Measurements from ENCODE around the gene KLF12. TPM values are rescaled to one million over a fixed set of nuclear protein-coding genes. Genes with fewer than 3 reads are reported as not detected.

The KLF12 gene
- total RNA-seq (2022; extraction: Qiagen RNA extraction), result 1.6 to 2.7 TPM (median 2.5 TPM) in 5 replicates

DNA sequence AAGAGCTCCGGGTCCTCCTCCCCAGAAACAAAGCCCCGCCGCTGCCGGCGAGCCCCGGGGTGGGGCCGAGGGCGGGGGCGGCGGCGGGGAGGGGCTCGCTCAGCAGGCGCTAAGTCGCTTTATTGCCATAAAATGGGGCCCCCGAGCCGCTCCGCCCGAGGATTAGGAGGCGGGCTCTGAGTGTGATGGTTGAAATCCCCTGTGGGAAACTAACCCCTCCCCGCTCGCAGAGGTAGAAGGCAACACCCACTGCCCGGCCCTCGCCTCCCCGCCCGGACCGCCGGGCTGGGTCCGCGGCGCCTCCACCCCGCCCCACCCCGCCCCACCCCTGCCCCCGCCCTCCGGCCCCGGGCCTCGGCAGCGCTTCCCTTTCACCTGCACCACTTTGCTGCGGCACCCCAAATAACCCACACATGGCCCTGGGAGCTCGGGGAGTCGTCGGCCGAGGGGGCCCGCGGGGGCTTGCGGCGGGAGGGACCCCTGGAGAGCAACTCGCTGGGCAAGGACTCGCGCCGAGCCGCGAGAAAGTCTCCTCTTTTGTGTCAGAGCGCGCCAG lies at the start of gene KLF12:
Gene KLF12, minus strand, starts transcription at position 184 of the 556 bp plus-strand sequence.

Measured in A549 treated with Hydrocortisone at 1 μM for 4 hours (cell line).